GM20431 (cell line): ENCODE measurements around the gene SYTL3.
"Not testable (repeated sequence)": the region's sequence is repeated elsewhere in the genome, so short reads cannot be mapped to it uniquely, and the experiment has no call there.

Source experiments
- in situ Hi-C: fragments of 300-500 bp; cut with MseI, MboI; formaldehyde crosslinking; loops from one replicate; pipeline ENCODE4 v1.15.0; 2020; ENCODE audit warnings: low sequenced_read_pairs; ENCODE audit not compliant: unreplicated experiment

The SYTL3 gene

GRCh38 chr6:158621694-158622544 lies 27.9 kb upstream of the SYTL3 start:
- in situ Hi-C loops: no loop called here

GRCh38 chr6:158622545-158623190 lies 27.2 kb upstream of the SYTL3 start:
- in situ Hi-C loops: no loop called here

- in situ Hi-C loops: no loop called here
Measured at GRCh38 chr6:158624684-158625682, 24.9 kb upstream of the SYTL3 start.

GRCh38 chr6:158625881-158626305 lies 24.0 kb upstream of the SYTL3 start:
- in situ Hi-C loops: no loop called here

- in situ Hi-C loops: no loop called here
Measured at GRCh38 chr6:158626360-158627167, 23.3 kb upstream of the SYTL3 start.

GRCh38 chr6:158627168-158627939 lies 22.5 kb upstream of the SYTL3 start:
- in situ Hi-C loops: no loop called here

- in situ Hi-C loops: no loop called here
Measured at GRCh38 chr6:158627940-158628211, 22.0 kb upstream of the SYTL3 start.

- in situ Hi-C loops: no loop called here
Measured at GRCh38 chr6:158628542-158628941, 21.3 kb upstream of the SYTL3 start.

- in situ Hi-C loops: no loop called here
Measured at GRCh38 chr6:158629367-158630221, 20.3 kb upstream of the SYTL3 start.

GRCh38 chr6:158630938-158631616 lies 18.8 kb upstream of the SYTL3 start:
- in situ Hi-C loops: no loop called here

- in situ Hi-C loops: no loop called here
Measured at GRCh38 chr6:158631678-158632537, 17.9 kb upstream of the SYTL3 start.

- in situ Hi-C loops: not testable (repeated sequence)
Measured at GRCh38 chr6:158632538-158633119, 17.2 kb upstream of the SYTL3 start.

GRCh38 chr6:158633127-158633526 lies 16.7 kb upstream of the SYTL3 start:
- in situ Hi-C loops: no loop called here

GRCh38 chr6:158634695-158635426 lies 15.0 kb upstream of the SYTL3 start:
- in situ Hi-C loops: no loop called here

- in situ Hi-C loops: no loop called here
Measured at GRCh38 chr6:158635427-158636073, 14.3 kb upstream of the SYTL3 start.
